Spleen (tissue), 7 donors: ENCODE results near the gene FBXO38.

Experiments used
- CTCF ChIP-seq, 11 experiments: fragments of 200-600 bp in 7 of 11; fragments of 450-650 bp in 4 of 11; sonication (generic) in 4 of 11; IDR thresholded peaks in 8 of 11; conservative IDR thresholded peaks in 3 of 11; 1 replicate in 7 of 11; 2 replicates in 4 of 11; pipeline versions ENCODE4 v1.4.0 to v1.8.0; 2016 to 2021; ENCODE audit warnings: antibody characterized with exemption in 11 of 11, inconsistent platforms in 4 of 11, mild to moderate bottlenecking in 1 of 11
- POLR2A ChIP-seq, 3 donors: fragments of 450-650 bp; IDR thresholded peaks; one replicate each; pipeline ENCODE4 v1.5.1; 2017; ENCODE audit warnings: antibody characterized with exemption in 3 of 3, mild to moderate bottlenecking in 1 of 3
- donor health status: DM: no; HTN: no; CAD: no; lungs with moderate emphysema.
- donor health status: DM: no; HTN: no; CAD: no.
- donor health status: DM: no; HTN: no; CAD: no.

GRCh38 chr5:148342371-148343045, 41.2 kb upstream of the FBXO38 start:
- TF ChIP-seq POLR2A (IDR thresholded peaks at IDR 0.05) (no peak), CTCF (IDR thresholded peaks at IDR 0.05 in 8 of 11, conservative IDR thresholded peaks at IDR 0.05 in 3 of 11) (no peak)
